ENCODE data around the gene ATG4C.

ATG4C gene

DNA sequence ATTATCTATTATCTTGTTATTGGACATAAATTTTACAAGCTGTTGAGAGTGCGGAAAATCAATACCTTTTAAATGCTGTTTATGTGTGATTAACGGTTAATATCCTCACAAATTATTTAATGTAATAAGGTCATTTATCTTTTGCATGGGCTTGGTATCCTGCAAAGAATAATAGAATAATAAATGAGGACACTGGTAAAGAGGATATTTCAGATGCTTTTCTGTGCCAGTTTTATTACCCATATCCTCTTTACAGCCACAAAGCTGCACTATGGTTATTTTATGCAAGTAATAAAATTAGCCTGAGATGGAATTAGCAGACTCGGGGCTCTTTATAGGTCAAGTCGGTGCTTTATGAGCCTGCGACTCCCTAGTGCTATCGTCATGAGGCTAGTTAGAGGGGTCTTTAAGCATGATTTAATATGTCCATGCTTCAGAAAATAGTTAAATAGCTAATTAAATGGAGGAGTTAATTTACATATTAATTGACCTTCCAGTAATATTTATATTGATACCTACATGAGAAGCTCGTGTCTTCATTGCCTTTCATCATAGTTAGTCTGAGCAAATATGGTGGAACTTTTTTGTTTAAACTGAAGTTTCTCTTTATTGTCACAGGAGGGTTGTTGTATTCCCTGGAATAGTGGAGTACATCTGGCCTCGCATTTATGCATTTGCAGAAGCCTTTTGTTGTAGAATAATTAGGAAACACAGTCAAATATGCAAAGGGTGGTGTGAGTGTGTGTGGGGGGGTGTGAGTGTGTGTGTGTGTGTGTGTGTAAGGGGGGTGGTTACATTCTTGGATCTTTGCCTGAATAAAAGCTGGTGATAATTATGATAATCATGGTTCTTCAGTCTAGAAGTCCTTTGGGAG is 120.3 kb downstream of the ATG4C start:
- no peak overlapping the region for H3K4me3 ChIP-seq (ENCODE audit: low read depth, low read length)

DNA sequence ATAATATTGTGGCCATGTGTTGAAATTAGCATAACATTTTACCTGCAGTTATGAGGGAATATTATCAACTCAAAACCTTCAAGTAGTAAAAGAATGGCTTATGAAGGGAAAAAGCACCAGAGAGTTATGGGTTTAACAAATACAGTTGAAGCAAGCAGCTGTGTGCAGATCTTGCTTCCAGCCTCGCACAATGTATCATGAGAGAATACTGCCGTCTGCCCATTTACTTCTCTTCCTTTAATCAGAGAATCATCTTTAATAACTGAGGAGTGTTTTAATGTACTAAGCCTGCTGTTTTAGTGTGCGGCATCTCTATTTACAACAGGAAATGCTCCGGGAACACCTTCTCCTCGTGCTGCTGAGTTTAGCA is 120.9 kb downstream of the ATG4C start:
- H3K4me3 ChIP-seq (ENCODE audit: low read depth, low read length) = no peak overlapping the region
- TF ChIP-seq, protein P1, sequence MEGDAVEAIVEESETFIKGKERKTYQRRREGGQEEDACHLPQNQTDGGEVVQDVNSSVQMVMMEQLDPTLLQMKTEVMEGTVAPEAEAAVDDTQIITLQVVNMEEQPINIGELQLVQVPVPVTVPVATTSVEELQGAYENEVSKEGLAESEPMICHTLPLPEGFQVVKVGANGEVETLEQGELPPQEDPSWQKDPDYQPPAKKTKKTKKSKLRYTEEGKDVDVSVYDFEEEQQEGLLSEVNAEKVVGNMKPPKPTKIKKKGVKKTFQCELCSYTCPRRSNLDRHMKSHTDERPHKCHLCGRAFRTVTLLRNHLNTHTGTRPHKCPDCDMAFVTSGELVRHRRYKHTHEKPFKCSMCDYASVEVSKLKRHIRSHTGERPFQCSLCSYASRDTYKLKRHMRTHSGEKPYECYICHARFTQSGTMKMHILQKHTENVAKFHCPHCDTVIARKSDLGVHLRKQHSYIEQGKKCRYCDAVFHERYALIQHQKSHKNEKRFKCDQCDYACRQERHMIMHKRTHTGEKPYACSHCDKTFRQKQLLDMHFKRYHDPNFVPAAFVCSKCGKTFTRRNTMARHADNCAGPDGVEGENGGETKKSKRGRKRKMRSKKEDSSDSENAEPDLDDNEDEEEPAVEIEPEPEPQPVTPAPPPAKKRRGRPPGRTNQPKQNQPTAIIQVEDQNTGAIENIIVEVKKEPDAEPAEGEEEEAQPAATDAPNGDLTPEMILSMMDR (IDR thresholded peaks at IDR 0.05; ENCODE audit: low read depth, low read length) = no peak

More for the DNA sequence above, 120.3 kb downstream of the ATG4C start:
- TF ChIP-seq, protein P1 (IDR thresholded peaks at IDR 0.05; ENCODE audit: low read depth, low read length) = no peak

DNA sequence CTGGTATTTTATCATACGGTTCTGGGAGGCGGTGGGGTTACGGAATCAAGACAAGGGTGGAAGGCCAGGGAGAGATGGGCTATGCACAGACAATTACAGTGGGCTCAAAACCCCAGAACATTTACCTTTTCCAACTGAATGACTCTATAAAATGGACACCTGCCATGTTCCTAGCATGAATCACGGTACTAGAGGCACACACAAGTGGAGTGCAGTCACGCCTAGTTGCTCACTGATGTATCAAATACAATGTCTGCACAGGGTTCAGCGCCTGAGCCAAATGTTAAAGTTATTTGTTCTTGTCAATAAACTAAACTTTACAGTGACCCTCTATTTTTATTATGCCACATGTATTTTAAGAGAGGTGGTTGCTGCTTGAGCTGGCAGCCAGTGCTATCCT is 121.4 kb downstream of the ATG4C start:
- TF ChIP-seq, protein P1 (IDR thresholded peaks at IDR 0.05; ENCODE audit: low read depth, low read length) = no peak
- H3K4me3 ChIP-seq (ENCODE audit: low read depth, low read length) = no peak overlapping the region

DNA sequence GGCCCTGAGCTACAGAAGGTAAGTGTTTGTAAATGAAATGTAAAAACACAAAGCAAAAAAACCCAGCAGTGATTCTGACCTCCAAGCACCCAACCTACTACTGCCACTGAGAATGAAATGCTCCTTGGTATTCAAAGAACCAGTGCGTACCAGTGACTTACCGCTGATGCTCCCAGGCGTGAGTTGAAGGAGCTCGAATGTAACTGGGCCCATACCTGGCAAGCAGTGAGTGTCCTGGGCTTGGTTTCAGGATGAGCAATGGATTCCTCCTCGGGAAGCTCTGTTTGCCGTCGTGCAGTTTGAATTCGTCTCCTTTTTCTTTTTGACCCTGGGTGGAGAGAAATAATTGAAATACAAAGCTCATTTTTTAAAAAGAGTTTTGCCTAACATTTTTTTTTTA is 121.9 kb downstream of the ATG4C start:
- H3K4me3 ChIP-seq (ENCODE audit: low read depth, low read length) = no peak overlapping the region
- TF ChIP-seq, protein P1 (IDR thresholded peaks at IDR 0.05; ENCODE audit: low read depth, low read length) = no peak

DNA sequence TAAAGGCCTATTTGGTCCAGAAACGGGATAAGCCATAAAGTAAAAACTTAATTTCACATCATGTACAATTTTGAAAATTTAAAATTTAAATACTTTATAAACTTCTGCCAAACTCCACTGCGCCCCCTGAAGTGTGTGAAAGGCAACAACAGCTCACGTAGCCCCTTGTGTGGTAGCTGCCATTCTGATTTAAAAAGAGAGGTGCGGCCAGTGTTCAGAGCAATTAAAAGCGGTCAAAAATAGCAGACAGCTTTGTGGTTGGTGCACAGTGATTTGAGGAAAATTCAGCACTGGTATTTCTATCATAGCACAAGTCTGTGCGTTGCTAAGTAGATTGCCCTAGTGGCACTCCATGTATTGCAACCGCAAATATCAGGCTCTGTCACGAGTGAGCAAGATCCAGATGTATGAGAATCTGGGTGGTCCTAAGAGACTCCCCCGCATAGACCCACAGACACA is 122.5 kb downstream of the ATG4C start:
- TF ChIP-seq, protein P1 (IDR thresholded peaks at IDR 0.05; ENCODE audit: low read depth, low read length) = peak; percentile 56
- H3K4me3 ChIP-seq (ENCODE audit: low read depth, low read length) = no peak overlapping the region

DNA sequence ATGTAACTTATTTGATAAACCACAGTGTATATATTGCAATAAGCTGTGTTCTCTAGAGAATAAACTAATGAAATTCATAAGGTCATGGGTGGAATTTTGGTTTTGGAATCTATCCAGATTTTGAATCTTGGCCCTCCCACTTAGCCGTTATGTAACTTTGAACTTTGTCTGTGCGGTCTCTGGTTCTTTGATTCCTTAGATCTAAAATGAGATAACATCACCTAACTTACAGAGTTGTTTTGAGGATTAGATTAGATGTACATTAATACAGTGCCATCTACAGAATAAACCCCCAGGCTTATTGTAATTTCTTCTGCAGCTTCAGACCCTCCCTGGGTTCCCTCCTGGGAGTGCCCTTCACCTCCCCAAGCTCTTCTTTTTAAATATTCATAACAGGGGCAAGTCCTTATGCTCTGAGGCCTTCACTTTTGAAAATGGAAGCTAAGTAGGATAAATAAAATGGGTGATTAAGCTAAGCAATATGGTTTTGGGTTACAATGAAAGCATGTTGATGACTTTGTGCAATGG is 124.3 kb downstream of the ATG4C start:
- TF ChIP-seq, protein P1 (IDR thresholded peaks at IDR 0.05; ENCODE audit: low read depth, low read length) = no peak
- H3K4me3 ChIP-seq (ENCODE audit: low read depth, low read length) = no peak overlapping the region

DNA sequence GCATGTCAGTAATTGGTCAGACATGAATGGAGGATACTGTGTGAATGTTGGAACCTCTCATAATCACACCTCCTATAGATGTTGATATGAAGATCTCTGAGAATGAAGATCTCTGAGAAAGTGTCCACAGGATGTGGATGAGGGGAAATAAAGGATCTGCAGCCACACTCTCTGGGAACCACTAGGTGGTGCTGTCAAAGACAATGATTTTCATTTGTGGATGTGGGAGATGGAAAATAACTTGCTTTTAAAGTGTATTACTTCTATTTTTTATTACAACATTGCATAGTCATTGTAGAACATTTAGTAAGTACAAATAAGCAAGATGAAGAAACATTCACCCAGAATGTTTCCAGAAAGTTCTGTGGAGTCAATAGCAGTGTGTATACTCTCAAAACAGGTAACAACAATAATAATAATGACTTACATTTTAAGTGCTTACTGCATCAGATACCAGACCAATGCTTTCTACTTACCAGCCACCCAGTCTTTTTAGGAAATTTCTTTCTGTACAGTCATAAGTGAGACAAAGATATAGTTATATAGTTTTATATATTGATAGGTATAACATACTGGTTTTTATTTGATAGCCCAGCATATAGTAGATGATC is 128.2 kb downstream of the ATG4C start:
- TF ChIP-seq, protein P1 (IDR thresholded peaks at IDR 0.05; ENCODE audit: low read depth, low read length) = peak; percentile 81

More for the DNA sequence above, 128.2 kb downstream of the ATG4C start:
- H3K4me3 ChIP-seq (ENCODE audit: low read depth, low read length) = no peak overlapping the region
